ENCODE results near the gene UVRAG. TPM values are rescaled to one million over a fixed set of nuclear protein-coding genes. Genes with fewer than 3 reads are reported as not detected.

Gene UVRAG
- polyA plus RNA-seq, 1 experiment, result 8.2 TPM

DNA sequence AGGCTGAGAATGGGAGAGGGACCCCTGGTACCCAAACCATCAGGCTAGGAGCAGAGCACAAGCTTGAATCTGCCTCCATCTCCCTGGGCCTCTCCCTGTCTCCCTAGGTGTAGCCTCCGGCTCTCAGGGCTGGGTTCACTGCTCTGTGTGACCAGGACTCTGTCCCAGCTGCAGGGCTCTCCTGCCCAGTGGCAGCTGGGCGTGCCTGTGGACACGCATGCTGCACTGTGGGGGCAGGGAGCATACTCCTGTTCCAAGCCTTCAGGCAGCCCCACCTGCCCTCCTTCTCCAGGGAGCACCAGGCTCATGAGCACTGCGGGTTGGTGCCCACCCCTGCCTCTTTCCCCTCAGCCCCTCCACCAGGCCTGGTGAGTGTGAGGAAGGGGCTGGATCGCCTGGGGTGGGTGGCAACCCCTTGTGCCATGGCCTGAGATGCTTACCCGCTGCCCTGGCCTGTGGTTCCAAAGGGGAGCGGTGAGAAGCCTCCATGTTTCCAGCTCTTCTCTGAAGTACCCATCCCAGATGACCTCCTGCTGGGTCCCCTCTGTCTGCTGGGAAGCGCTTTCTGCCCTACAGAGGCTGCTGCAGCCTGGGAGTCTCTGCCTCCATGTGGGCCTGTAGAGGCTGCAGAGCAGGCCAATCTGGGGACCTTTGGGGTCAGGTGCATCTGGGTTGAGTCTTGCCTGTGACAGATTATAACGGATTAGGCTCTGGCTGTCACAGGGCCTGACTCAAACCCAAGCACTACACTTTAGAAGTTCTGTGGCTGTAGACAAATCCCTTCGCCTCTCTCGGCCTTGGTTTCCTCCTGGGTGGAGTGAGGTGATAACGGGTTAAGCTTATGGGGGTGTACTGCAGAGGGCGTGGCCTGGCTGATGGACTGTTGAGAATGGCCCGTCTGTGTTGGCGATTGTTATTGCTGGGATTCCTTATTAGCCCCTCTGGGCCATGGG, 347.6 kb downstream of the UVRAG start:
- no peaks in the 10 kb centered on the region for H3K36me3 ChIP-seq (ENCODE audit: control insufficient read depth, insufficient read depth, low read length)
- no peak for DNase-seq (ENCODE audit: low read depth)
- peaks cover 7% of the 10 kb centered on the region for H3K27me3 ChIP-seq (ENCODE audit: control insufficient read depth, insufficient read depth, low read length)
- H3K4me3 ChIP-seq (ENCODE audit: low read depth, low read length), result no peak overlapping the region
- POLR2A ChIA-PET, result no interaction called here
- CTCF ChIA-PET, result interaction anchor here (1.0 kb wide), 1 partner anchor 10 kb away, joined by 3 read pairs; no protein-coding TSS in a partner anchor
- TF ChIP-seq CTCF (IDR thresholded peaks at IDR 0.05; ENCODE audit: insufficient read depth, low read depth, low read length), result no peak

- TF ChIP-seq CTCF (IDR thresholded peaks at IDR 0.05; ENCODE audit: insufficient read depth, low read depth, low read length), result no peak
- ChIA-PET CTCF (no interaction called here), POLR2A (no interaction called here)
- Histone ChIP-seq H3K27me3 (ENCODE audit: control insufficient read depth, insufficient read depth, low read length) (peaks cover 5% of the 10 kb centered on the region), H3K4me3 (ENCODE audit: low read depth, low read length) (no peak overlapping the region), H3K36me3 (ENCODE audit: control insufficient read depth, insufficient read depth, low read length) (no peaks in the 10 kb centered on the region)
- no peak for DNase-seq (ENCODE audit: low read depth)
Measured at GRCh38 chr11:76163289-76163880, 348.4 kb downstream of the UVRAG start.

- peaks cover 5% of the 10 kb centered on the region for H3K27me3 ChIP-seq (ENCODE audit: control insufficient read depth, insufficient read depth, low read length)
- ChIA-PET CTCF (no interaction called here), POLR2A (no interaction called here)
- no peak overlapping the region for H3K4me3 ChIP-seq (ENCODE audit: low read depth, low read length)
- DNase-seq (ENCODE audit: low read depth), result no peak
- TF ChIP-seq CTCF (IDR thresholded peaks at IDR 0.05; ENCODE audit: insufficient read depth, low read depth, low read length), result no peak
- no peaks in the 10 kb centered on the region for H3K36me3 ChIP-seq (ENCODE audit: control insufficient read depth, insufficient read depth, low read length)
Measured at GRCh38 chr11:76164081-76164480, 349.1 kb downstream of the UVRAG start.

DNA sequence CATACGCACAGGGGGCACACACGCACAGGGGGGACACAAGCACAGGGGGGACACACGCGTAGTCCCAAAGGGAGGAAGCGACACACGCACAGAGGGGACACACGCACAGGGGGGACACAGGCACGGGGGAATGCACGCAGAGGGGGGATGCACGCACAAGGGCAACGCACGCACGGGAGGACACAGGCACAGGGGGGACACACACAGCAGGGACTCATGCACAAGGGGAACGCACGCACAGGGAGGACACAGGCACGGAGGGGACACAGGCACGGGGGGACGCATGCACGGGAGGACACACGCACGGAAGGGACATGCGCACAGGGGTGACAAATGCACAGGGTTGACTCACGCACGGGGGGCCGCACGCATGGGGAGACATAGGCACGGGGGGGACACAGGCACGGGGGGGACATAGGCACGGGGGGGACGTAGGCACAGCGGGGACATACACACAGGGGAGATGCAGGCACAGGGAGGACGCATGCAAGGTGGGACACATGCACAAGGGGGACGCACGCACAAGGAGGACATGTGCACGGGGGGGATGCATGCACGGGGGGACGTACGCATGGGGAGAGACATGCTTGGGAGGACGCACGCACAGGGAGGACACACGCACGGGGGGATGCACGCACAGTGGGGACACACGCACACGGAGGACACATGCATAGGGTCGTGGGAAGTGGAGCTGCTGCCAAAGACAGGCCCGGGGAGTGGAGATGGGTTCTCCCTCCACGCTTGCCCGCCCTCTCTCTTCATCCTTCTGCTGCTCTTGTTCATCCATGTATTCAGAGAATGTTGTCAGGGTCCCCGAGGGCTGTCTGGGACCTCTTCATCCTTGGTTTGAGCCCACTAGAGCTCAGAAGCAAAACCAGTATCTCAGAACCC, 350.1 kb downstream of the UVRAG start:
- no peak overlapping the region for H3K4me3 ChIP-seq (ENCODE audit: low read depth, low read length)
- H3K27me3 ChIP-seq (ENCODE audit: control insufficient read depth, insufficient read depth, low read length), result peaks cover 4% of the 10 kb centered on the region
- ChIA-PET POLR2A (no interaction called here), CTCF (interaction anchor here (0.9 kb wide), 1 partner anchor 12 kb away, joined by 4 read pairs; no protein-coding TSS in a partner anchor)
- DNase-seq (ENCODE audit: low read depth), result no peak
- TF ChIP-seq CTCF (IDR thresholded peaks at IDR 0.05; ENCODE audit: insufficient read depth, low read depth, low read length), result no peak
- no peaks in the 10 kb centered on the region for H3K36me3 ChIP-seq (ENCODE audit: control insufficient read depth, insufficient read depth, low read length)

Data from BJ (cell line).